PC-3 (cell line): ENCODE data around the gene MGLL. TPM values are rescaled to one million over a fixed set of nuclear protein-coding genes. Genes with fewer than 3 reads are reported as not detected.

Source experiments
- ATAC-seq: fragments of 200-7000 bp; cut with Tn5 transposase; 2 replicates; pipeline ENCODE4 v1.9.1; 2020; ENCODE audit warnings: mild to moderate bottlenecking, moderate library complexity
- BruUV-seq: library from RNA; stranded (reverse); fragments of 400-500 nt; replicated peaks from 2 replicates; lab custom pipeline; 2021; lab: Mats Ljungman, UMichigan
- CTCF ChIA-PET: fragments of 300-600 bp; sonication (Branson Sonifier 250); formaldehyde crosslinking; loops from one replicate; lab custom pipeline; 2022; ENCODE audit warnings: antibody characterized with exemption; lab: Charles Lee
- POLR2A ChIA-PET: fragments of 300-600 bp; sonication (Branson Sonifier 250); formaldehyde crosslinking; loops from one replicate; lab custom pipeline; 2022; ENCODE audit warnings: antibody characterized with exemption; ENCODE audit not compliant: unreplicated experiment; lab: Charles Lee
- DNase-seq: peaks from one replicate; pipeline ENCODE4 v3.0.0-alpha.2; 2015
- H2AFZ ChIP-seq: fragments of 300-600 bp; sonication (generic); 2 replicates; pipeline ENCODE4 v1.6.0; 2016; ENCODE audit warnings: antibody characterized with exemption, low read length
- H3F3A ChIP-seq: fragments of 300-600 bp; sonication (generic); one replicate; pipeline ENCODE4 v1.6.0; 2017; ENCODE audit warnings: antibody characterized with exemption, low read length, control low read depth, mild to moderate bottlenecking; ENCODE audit not compliant: unreplicated experiment
- H3K27ac ChIP-seq: fragments of 300-600 bp; sonication (generic); 2 replicates; pipeline ENCODE4 v1.5.1; 2016; ENCODE audit warnings: mild to moderate bottlenecking, low read length
- H3K27me3 ChIP-seq: fragments of 300-600 bp; sonication (generic); 2 replicates; pipeline ENCODE4 v1.6.1; 2016; ENCODE audit warnings: low read length, mixed read lengths
- H3K36me3 ChIP-seq: fragments of 300-600 bp; sonication (generic); 2 replicates; pipeline ENCODE4 v1.6.1; 2016; ENCODE audit warnings: low read depth, mixed run types, low read length, mixed read lengths
- H3K4me1 ChIP-seq: fragments of 300-600 bp; sonication (generic); 2 replicates; pipeline ENCODE4 v1.5.1; 2016; ENCODE audit warnings: low read length; ENCODE audit not compliant: insufficient read depth
- H3K4me2 ChIP-seq: fragments of 300-600 bp; sonication (generic); 2 replicates; pipeline ENCODE4 v1.6.0; 2016; ENCODE audit warnings: low read length
- H3K4me3 ChIP-seq: fragments of 300-600 bp; sonication (generic); 2 replicates; pipeline ENCODE4 v1.5.1; 2016; ENCODE audit warnings: mild to moderate bottlenecking, low read length, mixed read lengths
- H3K79me2 ChIP-seq: fragments of 300-600 bp; sonication (generic); 2 replicates; pipeline ENCODE4 v1.6.1; 2017; ENCODE audit warnings: low read length, mixed read lengths
- H3K9ac ChIP-seq: fragments of 300-600 bp; sonication (generic); 2 replicates; pipeline ENCODE4 v1.6.0; 2016; ENCODE audit warnings: mild to moderate bottlenecking, low read length
- H3K9me2 ChIP-seq: fragments of 300-600 bp; sonication (generic); replicated peaks from 2 replicates; pipeline ENCODE4 v1.6.1; 2016; ENCODE audit warnings: mixed run types, low read length, mixed read lengths
- H3K9me3 ChIP-seq: fragments of 300-600 bp; sonication (generic); 2 replicates; pipeline ENCODE4 v1.6.1; 2016; ENCODE audit warnings: low read length, mixed read lengths
- H4K20me1 ChIP-seq: fragments of 300-600 bp; sonication (generic); 2 replicates; pipeline ENCODE4 v1.6.1; 2016; ENCODE audit warnings: low read length, mixed read lengths
- CTCF ChIP-seq: fragments of 300-600 bp; sonication (generic); conservative IDR thresholded peaks from 2 replicates; pipeline ENCODE4 v1.5.1; 2017; ENCODE audit warnings: antibody characterized with exemption, low read depth, mild to moderate bottlenecking, low read length
- EZH2 ChIP-seq: fragments of 300-600 bp; sonication (generic); IDR thresholded peaks from one replicate; pipeline ENCODE4 v1.6.1; 2017; ENCODE audit warnings: antibody characterized with exemption, mild to moderate bottlenecking, low read length; ENCODE audit not compliant: unreplicated experiment
- EZH2phosphoT487 ChIP-seq: fragments of 300-600 bp; sonication (generic); IDR thresholded peaks from 2 replicates; pipeline ENCODE4 v1.6.1; 2018; ENCODE audit warnings: mild to moderate bottlenecking, antibody characterized with exemption, low read length, borderline replicate concordance
- intact Hi-C: fragments of 100-400 bp; cut with micrococcal nuclease; formaldehyde crosslinking; loops from 2 replicates; pipeline ENCODE4 v1.9.0; 2023
- total RNA-seq: library from RNA; depleted of rRNA; stranded (reverse); fragments of >200 nt; gene quantifications from 2 replicates; pipeline ENCODE4 v1.2.3, GENCODE V29; 2014

MGLL gene
- total RNA-seq, 1 experiment from 2014 or later = 38.7 TPM

DNA sequence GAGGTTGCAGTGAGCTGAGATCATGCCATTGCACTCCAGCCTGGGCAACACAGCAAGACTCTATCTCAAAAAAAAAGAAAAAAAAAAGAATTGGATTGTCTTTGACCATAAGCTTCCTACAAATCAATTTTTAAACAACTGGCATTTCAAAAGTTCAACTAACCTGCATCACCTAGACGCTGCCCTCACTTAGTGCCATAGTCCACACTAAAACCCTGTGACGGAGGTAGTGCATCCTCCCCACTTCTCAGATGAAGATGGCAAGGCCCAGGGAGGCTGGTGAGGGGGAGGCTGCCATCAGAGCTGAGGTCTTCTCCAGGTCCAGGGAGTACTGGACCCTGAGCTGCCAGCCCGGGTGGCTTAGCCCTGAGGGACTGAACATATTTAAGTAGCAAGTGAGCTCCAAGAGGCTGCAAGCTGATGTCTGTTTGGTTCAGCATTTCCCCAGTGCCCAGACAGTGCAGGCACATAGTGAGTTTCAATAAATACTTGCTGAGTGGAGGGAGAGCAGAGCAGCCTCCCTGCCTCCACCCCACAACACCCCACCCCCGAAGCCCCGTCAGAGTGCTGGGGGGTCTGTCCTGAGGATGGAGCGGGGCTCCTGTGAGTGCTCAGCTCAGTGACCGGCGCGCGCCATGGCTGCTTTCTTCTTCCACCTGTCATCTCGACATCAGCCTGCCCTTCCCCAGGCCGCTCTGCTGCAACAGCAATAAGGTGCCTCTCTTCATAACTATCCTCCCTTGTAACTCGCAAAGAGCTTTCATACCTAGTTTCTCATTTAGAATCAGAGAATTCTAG is 52.8 kb downstream of the MGLL start:
- H3K9ac ChIP-seq = no peak overlapping the region
- H3K4me1 ChIP-seq = peaks cover 28% of the 10 kb centered on the region
- ATAC-seq (no peak), DNase-seq (no peak)
- BruUV-seq = no TSS peak
- CTCF ChIA-PET = no interaction called here
- H2AFZ ChIP-seq = no peak overlapping the region
- TF ChIP-seq EZH2phosphoT487 (no peak), EZH2 (no peak), CTCF (no peak)
- POLR2A ChIA-PET = no interaction called here
- no peaks in the 10 kb centered on the region for H3F3A ChIP-seq
- no peaks in the 10 kb centered on the region for H3K36me3 ChIP-seq
- no peaks in the 10 kb centered on the region for H3K27me3 ChIP-seq
- H3K4me2 ChIP-seq = no peak overlapping the region
- H3K9me3 ChIP-seq = no peaks in the 10 kb centered on the region
- peak overlapping the region; percentile 88; the same call in 1 of the 2 replicates for H3K27ac ChIP-seq
- intact Hi-C loops = no loop called here
- H3K4me3 ChIP-seq = no peak overlapping the region
- no peaks in the 10 kb centered on the region for H3K9me2 ChIP-seq
- H3K79me2 ChIP-seq = peaks cover 25% of the 10 kb centered on the region
- H4K20me1 ChIP-seq = no peaks in the 10 kb centered on the region

- H3K4me3 ChIP-seq = no peak overlapping the region
- POLR2A ChIA-PET = interaction anchor here (0.6 to 1.4 kb wide), 3 partner anchors 32 to 384 kb away, joined by 3 to 14 read pairs (median 4); partner anchors contain the start of gene MGLL
- H3K36me3 ChIP-seq = no peaks in the 10 kb centered on the region
- TF ChIP-seq EZH2phosphoT487 = no peak
- TF ChIP-seq CTCF = no peak
- TF ChIP-seq EZH2 = no peak
- peak overlapping the region; percentile 88 for H3K27ac ChIP-seq
- intact Hi-C loops = loop anchor here (1.0 kb wide), 3 partner anchors 20 to 52 kb away; no protein-coding TSS in a partner anchor
- peaks cover 25% of the 10 kb centered on the region for H3K79me2 ChIP-seq
- H4K20me1 ChIP-seq = no peaks in the 10 kb centered on the region
- DNase-seq = peak; percentile 95
- H3F3A ChIP-seq = no peaks in the 10 kb centered on the region
- H3K9ac ChIP-seq = peak overlapping the region; percentile 36; the same call in 1 of the 2 replicates
- H2AFZ ChIP-seq = no peak overlapping the region
- CTCF ChIA-PET = interaction anchor here (0.6 to 1.4 kb wide), 3 partner anchors 23 to 77 kb away, joined by 3 to 4 read pairs (median 3); no protein-coding TSS in a partner anchor
- no peaks in the 10 kb centered on the region for H3K9me3 ChIP-seq
- no peaks in the 10 kb centered on the region for H3K9me2 ChIP-seq
- H3K4me2 ChIP-seq = peak overlapping the region; percentile 73
- peaks cover 28% of the 10 kb centered on the region for H3K4me1 ChIP-seq
- H3K27me3 ChIP-seq = no peaks in the 10 kb centered on the region
- ATAC-seq = peak; percentile 91
- no TSS peak for BruUV-seq
Measured at GRCh38 chr3:127768346-127769008, 53.8 kb downstream of the MGLL start.
